GM12872 (cell line): ENCODE measurements around the gene THUMPD1.

Experiments
- TF ChIP-seq, protein P1 (sequence below): IDR thresholded peaks from 3 replicates; pipeline ENCODE4 v1.5.1; 2011; ENCODE audit warnings: low read depth, mild to moderate bottlenecking, low read length, moderate library complexity; ENCODE audit not compliant: insufficient read depth

THUMPD1 gene, protein sequence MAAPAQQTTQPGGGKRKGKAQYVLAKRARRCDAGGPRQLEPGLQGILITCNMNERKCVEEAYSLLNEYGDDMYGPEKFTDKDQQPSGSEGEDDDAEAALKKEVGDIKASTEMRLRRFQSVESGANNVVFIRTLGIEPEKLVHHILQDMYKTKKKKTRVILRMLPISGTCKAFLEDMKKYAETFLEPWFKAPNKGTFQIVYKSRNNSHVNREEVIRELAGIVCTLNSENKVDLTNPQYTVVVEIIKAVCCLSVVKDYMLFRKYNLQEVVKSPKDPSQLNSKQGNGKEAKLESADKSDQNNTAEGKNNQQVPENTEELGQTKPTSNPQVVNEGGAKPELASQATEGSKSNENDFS

DNA sequence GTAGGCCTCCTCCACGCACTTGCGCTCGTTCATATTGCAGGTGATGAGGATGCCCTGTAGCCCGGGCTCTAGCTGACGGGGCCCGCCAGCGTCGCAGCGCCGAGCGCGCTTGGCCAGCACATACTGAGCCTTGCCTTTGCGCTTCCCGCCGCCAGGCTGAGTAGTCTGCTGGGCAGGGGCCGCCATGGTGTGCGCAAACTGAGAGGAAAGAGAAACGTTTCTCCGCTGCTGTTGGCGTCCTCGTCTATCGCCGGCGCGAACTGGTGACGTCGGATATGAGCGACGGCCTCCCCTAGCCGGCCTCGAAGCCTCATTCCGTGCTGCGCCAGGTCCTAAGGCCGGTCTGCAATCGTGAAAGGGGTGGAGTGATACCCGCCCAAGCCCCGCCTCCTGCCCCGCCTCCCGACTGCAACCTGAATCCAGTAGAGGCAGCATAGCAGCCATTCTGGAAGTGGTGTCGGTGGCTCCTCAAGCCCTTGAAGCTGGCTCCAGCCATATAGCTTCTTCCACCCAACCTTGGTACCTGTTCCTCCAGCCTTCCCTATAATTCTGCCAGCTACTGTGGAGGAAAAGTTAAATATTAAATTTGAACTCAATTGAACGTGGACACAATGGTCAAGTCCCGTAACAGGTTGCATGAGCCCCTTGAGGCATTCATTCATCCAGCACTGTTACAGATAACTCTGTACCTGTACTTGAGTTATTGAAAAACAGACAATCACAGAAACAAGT, at the start of gene THUMPD1:
Gene THUMPD1, minus strand, starts transcription at position 265 of the 732 bp plus-strand sequence. Its CDS starts 79 bp downstream, at position 186.
- TF ChIP-seq, protein P1, sequence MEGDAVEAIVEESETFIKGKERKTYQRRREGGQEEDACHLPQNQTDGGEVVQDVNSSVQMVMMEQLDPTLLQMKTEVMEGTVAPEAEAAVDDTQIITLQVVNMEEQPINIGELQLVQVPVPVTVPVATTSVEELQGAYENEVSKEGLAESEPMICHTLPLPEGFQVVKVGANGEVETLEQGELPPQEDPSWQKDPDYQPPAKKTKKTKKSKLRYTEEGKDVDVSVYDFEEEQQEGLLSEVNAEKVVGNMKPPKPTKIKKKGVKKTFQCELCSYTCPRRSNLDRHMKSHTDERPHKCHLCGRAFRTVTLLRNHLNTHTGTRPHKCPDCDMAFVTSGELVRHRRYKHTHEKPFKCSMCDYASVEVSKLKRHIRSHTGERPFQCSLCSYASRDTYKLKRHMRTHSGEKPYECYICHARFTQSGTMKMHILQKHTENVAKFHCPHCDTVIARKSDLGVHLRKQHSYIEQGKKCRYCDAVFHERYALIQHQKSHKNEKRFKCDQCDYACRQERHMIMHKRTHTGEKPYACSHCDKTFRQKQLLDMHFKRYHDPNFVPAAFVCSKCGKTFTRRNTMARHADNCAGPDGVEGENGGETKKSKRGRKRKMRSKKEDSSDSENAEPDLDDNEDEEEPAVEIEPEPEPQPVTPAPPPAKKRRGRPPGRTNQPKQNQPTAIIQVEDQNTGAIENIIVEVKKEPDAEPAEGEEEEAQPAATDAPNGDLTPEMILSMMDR: 0 out of 3 replicates have a peak, but pooled peaks have one; percentile 21

DNA sequence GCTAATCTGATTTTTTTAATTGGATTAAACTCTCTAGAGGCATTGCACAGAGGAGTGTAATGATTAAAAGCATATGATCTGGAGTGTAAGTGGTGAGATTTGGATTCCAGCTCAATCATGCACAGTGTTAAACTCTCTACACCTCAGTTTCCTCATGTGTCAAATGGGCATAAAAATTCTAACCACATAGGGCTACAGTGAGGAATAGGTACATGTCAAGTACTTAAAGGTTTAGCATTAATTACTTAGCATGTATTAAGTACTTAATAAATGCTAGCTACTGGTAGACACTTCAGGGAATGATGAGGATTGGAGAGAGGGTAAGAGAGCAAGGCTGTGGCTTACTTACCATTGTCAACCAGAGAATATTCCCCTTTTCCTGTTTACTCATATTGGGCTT, 47.5 kb upstream of the THUMPD1 start:
- TF ChIP-seq, protein P1: no peak

DNA sequence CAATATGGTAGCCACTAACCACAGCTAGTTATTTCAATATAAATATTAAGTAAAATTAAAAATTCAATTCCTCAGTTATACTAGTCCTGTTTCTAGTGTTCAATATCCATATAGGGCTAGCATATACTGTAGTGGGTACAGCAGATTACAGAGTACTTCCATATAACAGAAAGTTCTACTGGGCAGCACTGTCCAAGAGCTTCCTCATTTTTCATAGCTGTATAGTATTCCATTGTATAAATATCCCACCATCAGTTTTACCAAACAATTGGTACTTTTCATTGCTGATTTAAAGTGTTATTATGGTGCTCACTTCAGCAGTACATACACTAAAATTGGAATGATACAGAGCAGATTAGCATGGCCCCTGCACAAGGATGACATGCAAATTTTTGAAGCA, 42.6 kb upstream of the THUMPD1 start:
- TF ChIP-seq, protein P1: no peak

DNA sequence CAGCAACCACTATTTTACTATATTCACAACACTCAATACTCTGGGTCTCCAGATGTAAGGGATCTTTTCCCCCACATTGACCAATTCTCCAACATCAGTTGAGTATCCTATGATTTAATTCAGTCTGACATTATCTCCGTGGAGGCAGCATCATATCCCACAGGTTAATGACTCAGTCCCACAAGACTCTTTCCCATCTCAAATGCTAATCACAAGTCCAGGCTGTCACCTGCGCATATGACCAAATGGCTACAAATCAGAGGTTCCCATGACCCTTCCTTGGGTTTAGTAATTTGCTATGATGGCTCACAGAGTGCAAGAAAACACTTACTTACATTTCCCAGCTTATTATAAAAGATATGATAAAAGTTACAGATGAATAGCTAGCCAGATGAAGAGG, 40.9 kb upstream of the THUMPD1 start:
- TF ChIP-seq, protein P1: no peak

DNA sequence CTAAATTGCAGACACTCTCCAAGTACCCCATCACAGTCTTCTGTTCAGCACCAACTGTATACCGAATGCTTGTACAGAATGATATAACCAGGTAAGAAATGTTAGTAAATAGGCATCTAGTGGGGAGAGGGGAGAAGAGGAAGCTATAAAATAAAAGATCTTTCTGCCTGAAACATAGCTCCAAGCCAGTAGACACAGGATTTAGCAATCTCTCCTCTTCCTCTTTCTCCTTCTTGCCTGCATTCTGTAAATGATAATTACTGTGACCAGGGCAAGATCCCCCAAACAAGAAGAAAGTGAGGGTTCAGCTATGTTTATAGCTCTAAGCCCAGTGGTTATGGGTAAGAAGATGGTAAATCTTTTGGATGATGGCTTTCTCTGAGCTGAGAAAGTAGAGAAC, 40.1 kb upstream of the THUMPD1 start:
- TF ChIP-seq, protein P1: no peak

DNA sequence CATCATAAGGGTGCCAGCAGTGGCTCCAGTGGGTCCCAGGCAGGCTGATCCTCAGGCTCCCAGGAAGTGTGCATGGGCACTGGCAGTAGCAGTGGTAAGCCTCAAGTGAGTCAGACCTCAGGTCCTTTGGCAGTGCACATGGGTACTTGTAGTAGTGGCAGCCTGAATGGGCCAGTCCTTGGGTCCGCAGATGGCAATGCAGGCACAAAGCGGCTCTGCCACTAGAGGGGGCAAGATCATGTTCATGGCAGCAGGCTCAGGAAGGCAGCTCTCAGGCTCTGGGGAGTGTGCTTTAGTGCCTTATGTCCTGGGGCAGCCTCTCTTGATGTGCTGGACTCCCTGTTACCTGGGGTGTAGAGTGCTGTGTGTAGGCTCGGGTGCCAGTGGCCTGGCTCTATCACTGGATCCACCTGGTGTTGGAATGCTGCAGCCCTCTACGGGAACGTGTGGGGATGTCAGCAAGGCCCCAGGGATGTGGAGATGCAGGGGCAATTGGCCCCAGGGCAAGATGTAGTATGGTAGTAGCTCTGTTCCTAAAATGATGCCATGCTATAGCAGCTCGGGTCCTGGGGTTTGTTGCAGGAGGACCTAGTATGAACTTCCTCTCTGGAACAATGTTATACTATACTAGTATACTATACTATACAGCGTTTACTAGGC, 33.2 kb upstream of the THUMPD1 start:
- TF ChIP-seq, protein P1: peak; percentile 92

DNA sequence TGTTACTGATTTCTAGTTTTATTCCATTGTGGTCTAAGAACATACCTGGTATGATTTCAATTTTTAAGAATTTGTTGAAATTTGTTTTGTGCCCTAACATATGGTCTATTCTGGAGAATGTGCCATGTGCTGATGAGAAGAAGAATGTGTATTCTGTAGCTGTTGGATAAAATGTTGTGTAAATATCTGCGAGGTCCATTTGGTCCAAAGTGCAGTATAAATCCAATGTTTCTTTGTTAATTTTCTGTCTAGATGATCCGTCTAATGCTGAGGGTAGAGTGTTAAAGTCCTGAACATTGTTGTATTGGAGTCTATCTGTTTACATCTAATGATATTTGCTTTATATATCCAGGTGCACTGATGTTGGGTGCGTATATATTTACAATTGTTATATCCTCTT, 32.1 kb upstream of the THUMPD1 start:
- TF ChIP-seq, protein P1: no peak
